ENCODE results near the gene ACTN1.

Gene ACTN1

DNA sequence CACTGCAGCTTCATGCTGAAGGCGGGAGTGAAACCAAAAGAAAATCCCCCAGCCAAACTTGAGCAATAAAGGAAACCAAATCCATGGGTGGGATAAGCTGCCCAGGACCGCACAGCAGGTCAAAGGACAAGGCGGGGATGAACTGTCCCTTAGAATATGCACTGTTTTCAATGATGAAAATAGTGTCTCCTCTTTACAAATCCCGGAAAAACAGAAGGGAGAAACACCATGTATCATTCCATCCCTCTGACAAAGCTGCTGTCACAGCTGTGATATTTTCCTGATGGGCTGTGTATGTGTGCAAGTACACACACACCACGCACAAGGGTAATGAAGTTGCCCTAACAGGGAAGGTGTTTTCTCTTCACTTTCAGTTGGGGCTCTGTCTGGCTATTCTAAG, 70.3 kb downstream of the ACTN1 start:
- in situ Hi-C loops (cut with MboI; ENCODE audit: low pct_unique_long_range_greater_than_20kb, low sequenced_read_pairs, unreplicated experiment): loop anchor here (25.0 kb wide), 1 partner anchor 178 kb away; no protein-coding TSS in a partner anchor

DNA sequence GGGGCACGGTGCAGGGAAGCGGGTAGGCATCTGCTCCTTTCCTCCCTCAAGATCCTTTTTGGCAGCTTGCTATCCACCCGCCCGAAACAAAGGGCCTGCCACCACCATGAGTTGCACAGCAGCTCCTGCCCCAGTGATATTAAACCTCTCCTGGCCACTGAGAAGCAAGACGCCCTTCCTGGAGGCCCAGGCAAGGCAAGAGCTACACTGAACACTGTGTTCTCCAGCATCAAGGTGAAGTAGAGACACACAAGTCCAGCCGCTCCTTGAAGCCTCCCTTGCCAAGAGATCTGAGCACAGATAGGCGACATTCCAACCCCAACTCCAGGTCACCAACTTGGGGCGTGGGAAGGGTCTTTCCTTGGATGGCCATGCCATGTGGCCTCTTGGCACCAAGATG, 70.9 kb downstream of the ACTN1 start:
- no peak for TF ChIP-seq CTCF (IDR thresholded peaks at IDR 0.05; ENCODE audit: extremely low read depth, insufficient read depth, missing control alignments)
- DNase-seq (ENCODE audit: low spot score): no peak
- in situ Hi-C loops (cut with MboI; ENCODE audit: low pct_unique_long_range_greater_than_20kb, low sequenced_read_pairs, unreplicated experiment): loop anchor here (25.0 kb wide), 1 partner anchor 179 kb away; no protein-coding TSS in a partner anchor

More for the DNA sequence above, 70.3 kb downstream of the ACTN1 start:
- no peak for TF ChIP-seq CTCF (IDR thresholded peaks at IDR 0.05; ENCODE audit: extremely low read depth, insufficient read depth, missing control alignments)
- no peak for DNase-seq (ENCODE audit: low spot score)

GRCh38 chr14:68906439-68906838, 72.7 kb downstream of the ACTN1 start:
- DNase-seq (ENCODE audit: low spot score): no peak
- no peak for TF ChIP-seq CTCF (IDR thresholded peaks at IDR 0.05; ENCODE audit: extremely low read depth, insufficient read depth, missing control alignments)
- in situ Hi-C loops (cut with MboI; ENCODE audit: low pct_unique_long_range_greater_than_20kb, low sequenced_read_pairs, unreplicated experiment): loop anchor here (25.0 kb wide), 1 partner anchor 181 kb away; no protein-coding TSS in a partner anchor

- no peak for TF ChIP-seq CTCF (IDR thresholded peaks at IDR 0.05; ENCODE audit: extremely low read depth, insufficient read depth, missing control alignments)
- in situ Hi-C loops (cut with MboI; ENCODE audit: low pct_unique_long_range_greater_than_20kb, low sequenced_read_pairs, unreplicated experiment): loop anchor here (25.0 kb wide), 1 partner anchor 182 kb away; no protein-coding TSS in a partner anchor
- no peak for DNase-seq (ENCODE audit: low spot score)
Observed at GRCh38 chr14:68905107-68905895, 73.8 kb downstream of the ACTN1 start.

DNA sequence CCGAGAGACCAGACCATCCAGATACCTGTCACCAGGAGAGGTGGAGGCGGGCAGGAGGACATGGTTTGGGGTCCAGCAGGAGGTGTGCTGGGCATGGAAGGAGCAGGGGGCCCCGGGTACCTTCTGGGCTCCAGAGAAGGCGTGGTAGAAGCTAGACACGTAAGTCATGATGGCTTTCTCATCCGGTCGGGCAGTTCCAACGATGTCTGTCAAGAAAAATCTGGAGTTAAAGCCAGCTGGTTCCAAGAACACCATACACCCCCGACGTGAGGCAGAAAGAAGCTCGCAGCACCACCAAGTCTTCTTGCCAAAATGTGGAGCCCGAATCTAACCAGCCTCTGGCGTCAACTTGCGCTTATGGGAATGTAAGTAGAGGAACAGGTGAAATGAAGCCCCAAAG, 76.7 kb downstream of the ACTN1 start:
- in situ Hi-C loops (cut with MboI; ENCODE audit: low pct_unique_long_range_greater_than_20kb, low sequenced_read_pairs, unreplicated experiment): loop anchor here (25.0 kb wide), 1 partner anchor 185 kb away; no protein-coding TSS in a partner anchor
- TF ChIP-seq CTCF (IDR thresholded peaks at IDR 0.05; ENCODE audit: extremely low read depth, insufficient read depth, missing control alignments): no peak
- DNase-seq (ENCODE audit: low spot score): no peak

DNA sequence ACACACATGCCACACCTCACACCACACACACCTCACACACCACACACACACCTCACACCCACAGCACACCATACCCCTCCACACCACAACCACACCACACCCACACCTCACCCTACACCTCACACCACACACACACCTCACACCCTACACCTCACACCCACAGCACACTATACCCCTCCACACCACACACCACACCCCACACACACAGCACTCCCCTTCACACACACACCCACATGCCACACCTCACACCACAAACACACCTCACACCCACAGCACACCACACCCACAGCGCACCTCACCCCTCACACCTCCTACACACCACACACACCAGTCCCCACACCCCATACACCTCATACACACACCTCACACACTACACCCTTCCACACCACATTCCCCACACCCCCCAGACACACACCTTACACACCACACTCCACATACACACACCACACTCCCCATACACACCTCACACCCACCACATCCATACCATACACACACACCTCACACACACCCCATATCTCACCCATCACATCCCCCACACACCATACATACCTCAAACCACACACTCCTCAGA, 80.0 kb downstream of the ACTN1 start:
- no peak for DNase-seq (ENCODE audit: low spot score)
- in situ Hi-C loops (cut with MboI; ENCODE audit: low pct_unique_long_range_greater_than_20kb, low sequenced_read_pairs, unreplicated experiment): no loop called here

More for the DNA sequence above, 80.0 kb downstream of the ACTN1 start:
- no peak for TF ChIP-seq CTCF (IDR thresholded peaks at IDR 0.05; ENCODE audit: extremely low read depth, insufficient read depth, missing control alignments)

Measured in GM13977 (cell line).